ENCODE measurements around the gene ADAMTS12.

GRCh38 chr5:33877449-33877848, 14.3 kb downstream of the ADAMTS12 start:
- TF ChIP-seq CTCF (conservative IDR thresholded peaks at IDR 0.05; ENCODE audit: low read length) (no peak), EZH2phosphoT487 (IDR thresholded peaks at IDR 0.05; ENCODE audit: borderline replicate concordance, low read depth, low read length) (no peak)

Measured in OCI-LY7 (cell line).